ENCODE results near the gene CPT1B. TPM values are rescaled to one million over a fixed set of nuclear protein-coding genes. Genes with fewer than 3 reads are reported as not detected.

Gene CPT1B
- total RNA-seq, 1 donor from 2014 or later, result 118 TPM

GRCh38 chr22:50570861-50571260, 7.4 kb downstream of the CPT1B start:
- TF ChIP-seq CTCF (IDR thresholded peaks at IDR 0.05; ENCODE audit: partially characterized antibody, unreplicated experiment), result no peak
- peaks cover 7% of the 10 kb centered on the region for H3K9me3 Mint-ChIP-seq (ENCODE audit: unreplicated experiment)
- no peak for DNase-seq
- H3K27me3 Mint-ChIP-seq (ENCODE audit: unreplicated experiment), result peaks cover 2% of the 10 kb centered on the region
- H3K4me3 Mint-ChIP-seq (ENCODE audit: unreplicated experiment), result no peak overlapping the region
- H3K36me3 Mint-ChIP-seq (ENCODE audit: unreplicated experiment), result no peaks in the 10 kb centered on the region
- no peaks in the 10 kb centered on the region for H3K4me1 Mint-ChIP-seq (ENCODE audit: low read depth, unreplicated experiment)
- H3K27ac Mint-ChIP-seq (ENCODE audit: unreplicated experiment), result no peak overlapping the region

GRCh38 chr22:50569896-50570535, 8.2 kb downstream of the CPT1B start:
- Mint-ChIP-seq H3K27me3 (ENCODE audit: unreplicated experiment) (peaks cover 2% of the 10 kb centered on the region), H3K27ac (ENCODE audit: unreplicated experiment) (no peak overlapping the region), H3K36me3 (ENCODE audit: unreplicated experiment) (no peaks in the 10 kb centered on the region), H3K4me3 (ENCODE audit: unreplicated experiment) (no peak overlapping the region), H3K4me1 (ENCODE audit: low read depth, unreplicated experiment) (no peaks in the 10 kb centered on the region), H3K9me3 (ENCODE audit: unreplicated experiment) (peaks cover 4% of the 10 kb centered on the region)
- DNase-seq, result no peak
- TF ChIP-seq CTCF (IDR thresholded peaks at IDR 0.05; ENCODE audit: partially characterized antibody, unreplicated experiment), result no peak

- no peak for TF ChIP-seq CTCF (IDR thresholded peaks at IDR 0.05; ENCODE audit: partially characterized antibody, unreplicated experiment)
- no peaks in the 10 kb centered on the region for H3K36me3 Mint-ChIP-seq (ENCODE audit: unreplicated experiment)
- no peaks in the 10 kb centered on the region for H3K4me1 Mint-ChIP-seq (ENCODE audit: low read depth, unreplicated experiment)
- DNase-seq, result no peak
- H3K27me3 Mint-ChIP-seq (ENCODE audit: unreplicated experiment), result peaks cover 2% of the 10 kb centered on the region
- peaks cover 4% of the 10 kb centered on the region for H3K9me3 Mint-ChIP-seq (ENCODE audit: unreplicated experiment)
- H3K4me3 Mint-ChIP-seq (ENCODE audit: unreplicated experiment), result no peak overlapping the region
- no peak overlapping the region for H3K27ac Mint-ChIP-seq (ENCODE audit: unreplicated experiment)
Observed at GRCh38 chr22:50569041-50569459, 9.2 kb downstream of the CPT1B start.

GRCh38 chr22:50568626-50569025, 9.6 kb downstream of the CPT1B start:
- Mint-ChIP-seq H3K4me3 (ENCODE audit: unreplicated experiment) (no peak overlapping the region), H3K27me3 (ENCODE audit: unreplicated experiment) (peaks cover 2% of the 10 kb centered on the region), H3K4me1 (ENCODE audit: low read depth, unreplicated experiment) (no peaks in the 10 kb centered on the region), H3K9me3 (ENCODE audit: unreplicated experiment) (peaks cover 4% of the 10 kb centered on the region), H3K36me3 (ENCODE audit: unreplicated experiment) (no peaks in the 10 kb centered on the region), H3K27ac (ENCODE audit: unreplicated experiment) (no peak overlapping the region)
- TF ChIP-seq CTCF (IDR thresholded peaks at IDR 0.05; ENCODE audit: partially characterized antibody, unreplicated experiment), result no peak
- no peak for DNase-seq

GRCh38 chr22:50567721-50568252, 10.4 kb downstream of the CPT1B start:
- Mint-ChIP-seq H3K4me3 (ENCODE audit: unreplicated experiment) (no peak overlapping the region), H3K36me3 (ENCODE audit: unreplicated experiment) (no peaks in the 10 kb centered on the region), H3K4me1 (ENCODE audit: low read depth, unreplicated experiment) (peaks cover 4% of the 10 kb centered on the region), H3K27me3 (ENCODE audit: unreplicated experiment) (peaks cover 2% of the 10 kb centered on the region), H3K9me3 (ENCODE audit: unreplicated experiment) (peaks cover 4% of the 10 kb centered on the region), H3K27ac (ENCODE audit: unreplicated experiment) (no peak overlapping the region)
- no peak for DNase-seq
- no peak for TF ChIP-seq CTCF (IDR thresholded peaks at IDR 0.05; ENCODE audit: partially characterized antibody, unreplicated experiment)

Measured in glutamatergic neuron (in vitro differentiated cells).